Kidney (tissue), 14 donors: Measurements from ENCODE around the gene TBC1D1. TPM values are rescaled to one million over a fixed set of nuclear protein-coding genes. Genes with fewer than 3 reads are reported as not detected.
A peak's percentile ranks its signal among the peaks of the same experiment; 100 is the strongest.

Experiments used
- DNase-seq, 5 donors: peaks; one replicate each; pipeline ENCODE4 v3.0.0-alpha.2; 2013 to 2020
- FAIRE-seq: peaks from 2 replicates; lab custom pipeline; 2012; peaks lifted over from hg19 to GRCh38; lab: Jason Lieb, UNC
- H3K27ac ChIP-seq, 2 donors: one replicate each; pipeline ENCODE4 v1.7.0; 2013; ENCODE audit warnings: low read depth in 2 of 2, low read length in 2 of 2, inconsistent platforms in 1 of 2
- H3K27me3 ChIP-seq: one replicate; pipeline ENCODE4 v1.7.1; 2013; ENCODE audit warnings: low read length, inconsistent platforms; ENCODE audit not compliant: control insufficient read depth, insufficient read depth
- H3K36me3 ChIP-seq, 3 donors: one replicate each; pipeline versions ENCODE4 v1.7.0 to v1.7.1; 2013; ENCODE audit warnings: low read length in 3 of 3, control low read depth in 1 of 3, inconsistent platforms in 1 of 3; ENCODE audit not compliant: insufficient read depth in 3 of 3, control insufficient read depth in 2 of 3
- H3K4me1 ChIP-seq, 3 donors: one replicate each; pipeline versions ENCODE4 v1.7.0 to v1.7.1; 2013; ENCODE audit warnings: low read length in 3 of 3, inconsistent platforms in 1 of 3, low read depth in 1 of 3; ENCODE audit not compliant: control insufficient read depth in 2 of 3, insufficient read depth in 2 of 3
- H3K4me3 ChIP-seq, 3 donors: one replicate each; pipeline versions ENCODE4 v1.7.0 to v1.8.1; 2013; ENCODE audit warnings: low read length in 3 of 3, control low read depth in 1 of 3, inconsistent platforms in 1 of 3
- H3K9ac ChIP-seq, 3 donors: one replicate each; pipeline versions ENCODE4 v1.7.0 to v1.7.1; 2013; ENCODE audit warnings: low read length in 3 of 3, control low read depth in 1 of 3, inconsistent platforms in 1 of 3
- H3K9me3 ChIP-seq, 3 donors: one replicate each; pipeline versions ENCODE4 v1.7.0 to v1.7.1; 2013; ENCODE audit warnings: low read length in 3 of 3, control low read depth in 1 of 3, inconsistent platforms in 1 of 3; ENCODE audit not compliant: control insufficient read depth in 2 of 3, insufficient read depth in 1 of 3
- intact Hi-C: fragments of 100-400 bp; cut with DNase I; formaldehyde crosslinking; loops from one replicate; pipeline ENCODE4 v1.11.1; 2022
- polyA plus RNA-seq: library from polyadenylated mRNA; stranded (reverse); fragments of 350-450 nt; fragmentation: Illumina TruSeq; extraction: RNeasy Lipid Tissue Mini Kit (QIAGEN cat#74804); gene quantifications from one replicate; pipeline ENCODE4 v1.2.3, GENCODE V29; 2014; ENCODE audit warnings: low read depth, low replicate concordance; ENCODE audit not compliant: insufficient read depth
- total RNA-seq: library from RNA; stranded (reverse); fragmentation: NEBNext Ultra II Directional; extraction: Animal tissue kit (Norgen Biotek cat#: 25700); gene quantifications from one replicate; pipeline ENCODE4 v1.2.1, GENCODE V29; 2021
- TF ChIP-seq, protein P1 (sequence below): IDR thresholded peaks from 3 replicates; pipeline ENCODE4 v1.5.1; 2012; ENCODE audit warnings: mild to moderate bottlenecking, moderate library complexity, borderline replicate concordance; ENCODE audit not compliant: insufficient read depth; ENCODE audit errors: extremely low read depth
- donor health status: control.
- donor health status: control.
- donor health status: control.
- donor health status: control.
- donor health status: control.
- donor health status: DM: yes; HTN: yes; CAD: no.
- donor health status: Normal renal cell carcinoma (clear cell type).

The TBC1D1 gene
- total and polyA plus RNA-seq, 2 donors from 2014 or later, result 170 to 182 TPM

DNA sequence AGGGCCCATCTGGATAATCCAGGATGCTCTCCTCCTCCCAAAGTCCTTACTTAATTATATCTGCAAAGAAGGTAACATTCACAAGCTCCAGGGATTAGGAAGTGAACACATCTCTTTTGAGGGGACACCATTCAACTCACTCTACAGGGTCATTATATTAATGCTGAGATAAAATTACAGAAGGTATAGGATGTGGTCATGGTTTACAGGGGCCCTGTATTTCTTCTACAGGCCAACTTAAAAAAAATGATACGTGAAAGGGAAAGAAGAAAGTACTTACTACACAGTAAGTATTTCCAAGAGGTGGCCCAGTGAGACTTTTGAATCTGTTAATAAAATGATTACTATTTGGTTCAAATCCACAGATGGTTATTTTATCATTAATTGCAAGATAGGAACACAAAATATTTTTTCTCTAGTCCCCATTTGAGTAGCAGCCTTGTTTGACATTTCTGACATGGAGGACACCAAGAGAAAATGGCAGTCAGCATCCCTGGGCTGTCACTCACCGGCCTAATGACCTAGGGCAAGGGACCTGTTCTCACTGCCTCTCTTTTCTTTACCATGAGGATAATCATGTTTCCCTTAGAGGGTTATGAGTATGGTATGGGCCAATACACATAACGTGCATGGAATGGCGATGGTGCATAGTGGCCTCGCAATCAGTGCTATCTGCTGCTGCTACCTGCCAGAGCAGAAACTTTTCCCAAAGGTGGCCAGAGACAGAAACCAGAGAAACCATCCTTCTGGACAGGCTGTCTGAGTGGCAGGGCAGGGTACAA is 209.8 kb downstream of the TBC1D1 start:
- H3K9me3 ChIP-seq, result no peaks in the 10 kb centered on the region
- H3K4me3 ChIP-seq, result no peak overlapping the region
- FAIRE-seq (no peak), DNase-seq (no peak)
- intact Hi-C loops, result no loop called here
- no peaks in the 10 kb centered on the region for H3K27me3 ChIP-seq
- H3K9ac ChIP-seq, result no peak overlapping the region
- H3K4me1 ChIP-seq, result peaks cover 0 to 2% (median 0%) of the 10 kb centered on the region in 3 donors
- H3K27ac ChIP-seq, result peak overlapping the region in 1 of 2 donors; percentile 32
- TF ChIP-seq, protein P1, sequence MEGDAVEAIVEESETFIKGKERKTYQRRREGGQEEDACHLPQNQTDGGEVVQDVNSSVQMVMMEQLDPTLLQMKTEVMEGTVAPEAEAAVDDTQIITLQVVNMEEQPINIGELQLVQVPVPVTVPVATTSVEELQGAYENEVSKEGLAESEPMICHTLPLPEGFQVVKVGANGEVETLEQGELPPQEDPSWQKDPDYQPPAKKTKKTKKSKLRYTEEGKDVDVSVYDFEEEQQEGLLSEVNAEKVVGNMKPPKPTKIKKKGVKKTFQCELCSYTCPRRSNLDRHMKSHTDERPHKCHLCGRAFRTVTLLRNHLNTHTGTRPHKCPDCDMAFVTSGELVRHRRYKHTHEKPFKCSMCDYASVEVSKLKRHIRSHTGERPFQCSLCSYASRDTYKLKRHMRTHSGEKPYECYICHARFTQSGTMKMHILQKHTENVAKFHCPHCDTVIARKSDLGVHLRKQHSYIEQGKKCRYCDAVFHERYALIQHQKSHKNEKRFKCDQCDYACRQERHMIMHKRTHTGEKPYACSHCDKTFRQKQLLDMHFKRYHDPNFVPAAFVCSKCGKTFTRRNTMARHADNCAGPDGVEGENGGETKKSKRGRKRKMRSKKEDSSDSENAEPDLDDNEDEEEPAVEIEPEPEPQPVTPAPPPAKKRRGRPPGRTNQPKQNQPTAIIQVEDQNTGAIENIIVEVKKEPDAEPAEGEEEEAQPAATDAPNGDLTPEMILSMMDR, result no peak
- H3K36me3 ChIP-seq, result peaks cover 8 to 46% (median 27%) of the 10 kb centered on the region in 3 donors

DNA sequence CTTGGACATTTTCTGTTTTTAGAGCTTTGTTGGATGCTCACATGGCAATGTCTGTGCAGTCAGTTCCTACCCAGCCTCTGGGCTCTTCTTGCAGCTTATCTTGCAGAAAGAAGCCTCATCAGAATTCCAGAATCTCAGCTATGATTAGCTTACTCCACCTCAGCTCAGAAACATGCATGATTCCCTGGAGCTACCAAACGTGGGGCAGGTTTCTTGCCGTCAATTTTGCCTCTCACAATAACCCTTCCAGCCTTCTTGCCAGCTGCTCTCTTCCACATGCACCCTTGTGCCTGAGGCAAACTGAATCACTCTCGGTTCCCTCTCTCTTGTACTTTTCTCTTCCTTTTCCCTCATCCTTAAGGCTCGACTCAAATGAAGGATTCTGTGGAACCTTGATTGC is 210.7 kb downstream of the TBC1D1 start:
- no peaks in the 10 kb centered on the region for H3K9me3 ChIP-seq
- H3K36me3 ChIP-seq, result peaks cover 5 to 48% (median 28%) of the 10 kb centered on the region in 3 donors
- H3K9ac ChIP-seq, result no peak overlapping the region
- FAIRE-seq (no peak), DNase-seq (no peak)
- no peaks in the 10 kb centered on the region for H3K27me3 ChIP-seq
- no peak overlapping the region for H3K27ac ChIP-seq
- intact Hi-C loops, result no loop called here
- TF ChIP-seq, protein P1, result no peak
- H3K4me3 ChIP-seq, result no peak overlapping the region
- peaks cover 0 to 9% (median 0%) of the 10 kb centered on the region in 3 donors for H3K4me1 ChIP-seq

DNA sequence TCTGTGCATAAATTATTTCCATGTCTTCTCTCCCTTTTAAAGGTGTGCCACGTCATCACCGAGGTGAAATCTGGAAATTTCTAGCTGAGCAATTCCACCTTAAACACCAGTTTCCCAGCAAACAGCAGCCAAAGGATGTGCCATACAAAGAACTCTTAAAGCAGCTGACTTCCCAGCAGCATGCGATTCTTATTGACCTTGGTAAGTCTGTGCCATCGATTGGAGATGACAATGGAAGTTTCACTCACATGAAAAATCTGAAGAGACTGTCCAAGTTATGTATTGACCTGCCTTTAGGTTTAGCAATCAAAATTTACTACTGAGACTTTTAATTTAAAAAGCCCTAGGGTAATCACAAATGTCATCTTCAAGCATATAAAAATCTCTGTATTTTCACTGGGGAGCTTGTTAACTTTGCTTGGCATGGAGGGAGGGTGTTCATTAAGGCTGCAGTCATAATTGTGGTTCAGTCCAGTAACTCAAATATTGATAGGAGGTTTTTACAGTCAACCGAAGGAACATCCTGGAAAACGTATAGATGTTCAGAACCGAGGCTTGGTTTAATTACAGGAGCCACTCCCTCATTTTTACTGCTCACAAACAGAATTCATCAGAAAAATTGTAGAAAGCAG is 212.2 kb downstream of the TBC1D1 start:
- peaks cover 3 to 54% (median 28%) of the 10 kb centered on the region in 3 donors for H3K36me3 ChIP-seq

More for the DNA sequence above, 212.2 kb downstream of the TBC1D1 start:
- TF ChIP-seq, protein P1, result no peak
- intact Hi-C loops, result no loop called here
- Histone ChIP-seq H3K27ac (no peak overlapping the region), H3K9me3 (no peaks in the 10 kb centered on the region), H3K4me3 (no peak overlapping the region), H3K9ac (no peak overlapping the region), H3K4me1 (peaks cover 0 to 10% (median 0%) of the 10 kb centered on the region in 3 donors), H3K27me3 (no peaks in the 10 kb centered on the region)
- no peak for FAIRE-seq
- no peak for DNase-seq
